GM12891 (cell line): ENCODE data around the gene SERPINE2.

Experiments
- DNase-seq: peaks from one replicate; pipeline ENCODE4 v3.0.0; 2011; ENCODE audit warnings: low spot score; ENCODE audit not compliant: insufficient read length
- FAIRE-seq: peaks from 2 replicates; lab custom pipeline; 2011; peaks lifted over from hg19 to GRCh38; lab: Jason Lieb, UNC
- PAX5 ChIP-seq: IDR thresholded peaks from 2 replicates; pipeline ENCODE4 v1.6.1; 2011; ENCODE audit warnings: low read length, moderate library complexity, mild to moderate bottlenecking; ENCODE audit not compliant: insufficient read depth, severe bottlenecking
- POLR2A ChIP-seq: IDR thresholded peaks from 2 replicates; pipeline ENCODE4 v1.6.1; 2011; ENCODE audit warnings: low read depth, low read length, control low read depth
- POLR2AphosphoS5 ChIP-seq: IDR thresholded peaks from 2 replicates; pipeline ENCODE4 v1.6.1; 2011; ENCODE audit warnings: low read depth, low read length, control low read depth
- POU2F2 ChIP-seq: IDR thresholded peaks from 2 replicates; pipeline ENCODE4 v1.6.1; 2011; ENCODE audit warnings: low read depth, mild to moderate bottlenecking, control low read depth, low read length, moderate library complexity
- SPI1 ChIP-seq: IDR thresholded peaks from 2 replicates; pipeline ENCODE4 v1.6.1; 2011; ENCODE audit warnings: low read depth, low read length, control low read depth
- TAF1 ChIP-seq: IDR thresholded peaks from 2 replicates; pipeline ENCODE4 v1.6.1; 2011; ENCODE audit warnings: low read depth, low read length, control low read depth

SERPINE2 gene

GRCh38 chr2:224073676-224074075, 34.6 kb upstream of the SERPINE2 start:
- FAIRE-seq: no peak
- no peak for DNase-seq
- TF ChIP-seq POLR2AphosphoS5: no peak
- TF ChIP-seq PAX5: no peak
- no peak for TF ChIP-seq POU2F2
- no peak for TF ChIP-seq SPI1
- TF ChIP-seq POLR2A: no peak
- TF ChIP-seq TAF1: no peak

- FAIRE-seq (no peak), DNase-seq (no peak)
- TF ChIP-seq SPI1: no peak
- no peak for TF ChIP-seq POLR2AphosphoS5
- TF ChIP-seq TAF1: no peak
- no peak for TF ChIP-seq PAX5
- TF ChIP-seq POU2F2: no peak
- TF ChIP-seq POLR2A: no peak
Observed at GRCh38 chr2:224072541-224073188, 33.6 kb upstream of the SERPINE2 start.

- FAIRE-seq (no peak), DNase-seq (no peak)
- no peak for TF ChIP-seq TAF1
- no peak for TF ChIP-seq POLR2AphosphoS5
- TF ChIP-seq POU2F2: no peak
- TF ChIP-seq SPI1: no peak
- TF ChIP-seq PAX5: no peak
- TF ChIP-seq POLR2A: no peak
Observed at GRCh38 chr2:224069172-224069571, 30.1 kb upstream of the SERPINE2 start.

GRCh38 chr2:224063298-224063648, 24.2 kb upstream of the SERPINE2 start:
- TF ChIP-seq PAX5 (no peak), POLR2AphosphoS5 (no peak), SPI1 (no peak), TAF1 (no peak), POU2F2 (no peak), POLR2A (no peak)
- DNase-seq (no peak), FAIRE-seq (no peak)

GRCh38 chr2:224062481-224063297, 23.6 kb upstream of the SERPINE2 start:
- FAIRE-seq (no peak), DNase-seq (no peak)
- TF ChIP-seq POLR2A (no peak), TAF1 (no peak), POLR2AphosphoS5 (no peak), SPI1 (no peak), PAX5 (no peak)

- DNase-seq: no peak
- TF ChIP-seq PAX5 (no peak), POU2F2 (no peak), POLR2AphosphoS5 (no peak), TAF1 (no peak), SPI1 (no peak), POLR2A (no peak)
- FAIRE-seq: no peak
Observed at GRCh38 chr2:224060783-224061482, 21.8 kb upstream of the SERPINE2 start.

GRCh38 chr2:224059178-224059577, 20.1 kb upstream of the SERPINE2 start:
- no peak for TF ChIP-seq POLR2A
- no peak for TF ChIP-seq POLR2AphosphoS5
- TF ChIP-seq SPI1: no peak
- TF ChIP-seq PAX5: no peak
- no peak for TF ChIP-seq POU2F2
- no peak for TF ChIP-seq TAF1
- DNase-seq: no peak
- FAIRE-seq: no peak

GRCh38 chr2:224058048-224058775, 19.1 kb upstream of the SERPINE2 start:
- FAIRE-seq: no peak
- no peak for TF ChIP-seq SPI1
- no peak for TF ChIP-seq TAF1
- no peak for TF ChIP-seq POU2F2
- no peak for TF ChIP-seq POLR2AphosphoS5
- no peak for TF ChIP-seq PAX5
- no peak for TF ChIP-seq POLR2A
- no peak for DNase-seq

- DNase-seq (no peak), FAIRE-seq (no peak)
- TF ChIP-seq POLR2AphosphoS5 (no peak), TAF1 (no peak), PAX5 (no peak), POU2F2 (no peak), SPI1 (no peak), POLR2A (no peak)
Observed at GRCh38 chr2:224056889-224057288, 17.8 kb upstream of the SERPINE2 start.

GRCh38 chr2:224055101-224055500, 16.0 kb upstream of the SERPINE2 start:
- DNase-seq: no peak
- TF ChIP-seq SPI1: no peak

More at GRCh38 chr2:224055101-224055500, 16.0 kb upstream of the SERPINE2 start:
- FAIRE-seq: no peak
